H1 (cell line): Measurements from ENCODE around the gene TNFRSF18. TPM values are rescaled to one million over a fixed set of nuclear protein-coding genes. Genes with fewer than 3 reads are reported as not detected.

ENCODE experiments used
- CTCF ChIA-PET: fragments of 300-600 bp; sonication (Branson Sonifier 250); formaldehyde crosslinking; loops from one replicate; lab custom pipeline; 2021; ENCODE audit not compliant: partially characterized antibody; lab: Charles Lee
- POLR2A ChIA-PET: fragments of 300-600 bp; sonication (Branson Sonifier 250); formaldehyde crosslinking; loops from one replicate; lab custom pipeline; 2021; ENCODE audit warnings: inconsistent platforms; ENCODE audit not compliant: partially characterized antibody; lab: Charles Lee
- DNase-seq, 2 experiments: peaks; one replicate each; pipeline versions ENCODE4 v3.0.0 to v3.0.0-alpha.2; 2010 to 2022; ENCODE audit warnings: low spot score in 2 of 2, low read depth in 1 of 2, mixed read lengths in 1 of 2
- FAIRE-seq: peaks from 2 replicates; lab custom pipeline; 2011; peaks lifted over from hg19 to GRCh38; lab: Jason Lieb, UNC
- H2AFZ ChIP-seq: 2 replicates; pipeline ENCODE4 v1.8.1; 2012; ENCODE audit warnings: low read length, inconsistent platforms
- H2AK5ac ChIP-seq: 2 replicates; pipeline ENCODE4 v1.6.1; 2013; ENCODE audit warnings: low read depth, low read length
- H2BK120ac ChIP-seq: replicated peaks from 2 replicates; pipeline ENCODE3; 2013; ENCODE audit warnings: low read depth, low read length, inconsistent platforms
- H2BK12ac ChIP-seq: 2 replicates; pipeline ENCODE4 v1.6.1; 2013; ENCODE audit warnings: low read depth, low read length
- H2BK15ac ChIP-seq: 2 replicates; pipeline ENCODE4 v1.6.1; 2013; ENCODE audit warnings: low read length
- H2BK20ac ChIP-seq: 2 replicates; pipeline ENCODE4 v1.6.1; 2013; ENCODE audit warnings: low read length
- H2BK5ac ChIP-seq: 2 replicates; pipeline ENCODE4 v1.6.1; 2013; ENCODE audit warnings: low read depth, low read length
- H3K14ac ChIP-seq: 2 replicates; pipeline ENCODE4 v1.6.1; 2013; ENCODE audit warnings: inconsistent platforms; ENCODE audit not compliant: insufficient read length
- H3K18ac ChIP-seq: 2 replicates; pipeline ENCODE4 v1.6.1; 2013; ENCODE audit warnings: low read length; ENCODE audit errors: extremely low read depth
- H3K23ac ChIP-seq: 2 replicates; pipeline ENCODE4 v1.6.1; 2013; ENCODE audit warnings: inconsistent platforms; ENCODE audit not compliant: insufficient read length
- H3K23me2 ChIP-seq: 2 replicates; pipeline ENCODE4 v1.6.1; 2013; ENCODE audit warnings: low read depth, low read length
- H3K27ac ChIP-seq: 2 replicates; pipeline ENCODE4 v1.6.1; 2011; ENCODE audit warnings: low read depth, low read length, inconsistent platforms
- H3K27me3 ChIP-seq, 4 experiments: replicated peaks in 1 of 4; 1 replicate in 1 of 4; 2 replicates in 3 of 4; pipeline versions ENCODE4 v1.6.1 to v1.8.1; 2011 to 2013; ENCODE audit warnings: low read length in 3 of 4, mild to moderate bottlenecking in 3 of 4, inconsistent platforms in 2 of 4, mixed read lengths in 2 of 4, moderate library complexity in 1 of 4; ENCODE audit not compliant: control insufficient read depth in 3 of 4, insufficient read depth in 3 of 4; ENCODE audit errors: extremely low read depth in 1 of 4
- H3K36me3 ChIP-seq, 4 experiments: 2 replicates each; pipeline versions ENCODE4 v1.6.1 to v1.8.1; 2011 to 2013; ENCODE audit warnings: mild to moderate bottlenecking in 4 of 4, low read length in 3 of 4, moderate library complexity in 2 of 4, control low read depth in 1 of 4, inconsistent platforms in 1 of 4; ENCODE audit not compliant: insufficient read depth in 4 of 4, control insufficient read depth in 2 of 4
- H3K4ac ChIP-seq: replicated peaks from 2 replicates; pipeline ENCODE3; 2013; ENCODE audit warnings: low read length, low read depth, mixed read lengths, inconsistent platforms; ENCODE audit not compliant: insufficient read length
- H3K4me1 ChIP-seq, 4 experiments: replicated peaks in 1 of 4; 1 replicate in 1 of 4; 2 replicates in 3 of 4; pipeline versions ENCODE4 v1.6.1 to v1.8.1; 2011 to 2013; ENCODE audit warnings: low read length in 3 of 4, inconsistent platforms in 2 of 4, mixed read lengths in 1 of 4; ENCODE audit not compliant: insufficient read depth in 4 of 4, control insufficient read depth in 3 of 4
- H3K4me2 ChIP-seq, 2 experiments: 2 replicates each; pipeline versions ENCODE4 v1.6.1 to v1.8.1; 2011 to 2013; ENCODE audit warnings: low read depth in 2 of 2, low read length in 2 of 2, control low read depth in 1 of 2, inconsistent platforms in 1 of 2, mild to moderate bottlenecking in 1 of 2; ENCODE audit not compliant: insufficient read depth in 1 of 2
- H3K4me3 ChIP-seq, 4 experiments: fragments of 200-600, 300-600 bp in 1 of 4; sonication (generic), shearing (Covaris generic), sonication (Bioruptor Twin) in 1 of 4; 2 replicates each; pipeline versions ENCODE4 v1.5.1 to v1.8.1; 2011 to 2016; ENCODE audit warnings: low read length in 4 of 4, low read depth in 3 of 4, control low read depth in 2 of 4, inconsistent platforms in 2 of 4, mild to moderate bottlenecking in 2 of 4, mixed read lengths in 1 of 4, moderate library complexity in 1 of 4; ENCODE audit not compliant: insufficient read depth in 2 of 4; ENCODE audit errors: extremely low read depth in 1 of 4
- H3K56ac ChIP-seq: replicated peaks from 2 replicates; pipeline ENCODE3; 2013; ENCODE audit warnings: low read depth, mild to moderate bottlenecking, mixed read lengths, low read length, inconsistent platforms; ENCODE audit not compliant: insufficient read length
- H3K79me1 ChIP-seq: 2 replicates; pipeline ENCODE4 v1.6.1; 2013; ENCODE audit warnings: low read depth, low read length, control low read depth
- H3K79me2 ChIP-seq, 2 experiments: 2 replicates each; pipeline versions ENCODE4 v1.6.1 to v1.8.1; 2012 to 2013; ENCODE audit warnings: low read length in 2 of 2, mild to moderate bottlenecking in 2 of 2, inconsistent platforms in 1 of 2; ENCODE audit not compliant: insufficient read depth in 2 of 2, control insufficient read depth in 1 of 2
- H3K9ac ChIP-seq, 4 experiments: replicated peaks in 1 of 4; 1 replicate in 1 of 4; 2 replicates in 3 of 4; pipeline versions ENCODE4 v1.6.1 to v1.8.1; 2011 to 2013; ENCODE audit warnings: low read depth in 3 of 4, low read length in 3 of 4, control low read depth in 2 of 4, mild to moderate bottlenecking in 2 of 4, moderate library complexity in 2 of 4, inconsistent platforms in 1 of 4; ENCODE audit errors: extremely low read depth in 1 of 4
- H3K9me3 ChIP-seq, 2 experiments: 2 replicates each; pipeline versions ENCODE4 v1.6.1 to v1.8.1; 2012 to 2013; ENCODE audit warnings: mild to moderate bottlenecking in 2 of 2, moderate library complexity in 2 of 2, control low read depth in 1 of 2, inconsistent platforms in 1 of 2, low read depth in 1 of 2, low read length in 1 of 2, mixed read lengths in 1 of 2; ENCODE audit not compliant: insufficient read depth in 2 of 2
- H4K20me1 ChIP-seq, 2 experiments: replicated peaks in 1 of 2; 2 replicates each; pipeline versions ENCODE3 to v1.8.1; 2011 to 2013; ENCODE audit warnings: inconsistent platforms in 2 of 2, low read length in 2 of 2, mild to moderate bottlenecking in 1 of 2; ENCODE audit not compliant: insufficient read depth in 2 of 2, control insufficient read depth in 1 of 2
- H4K5ac ChIP-seq: 2 replicates; pipeline ENCODE4 v1.6.1; 2013; ENCODE audit warnings: low read length, low read depth, mixed read lengths, inconsistent platforms; ENCODE audit not compliant: insufficient read length
- H4K8ac ChIP-seq: 2 replicates; pipeline ENCODE4 v1.8.0; 2013; ENCODE audit warnings: mild to moderate bottlenecking, moderate library complexity, low read length, inconsistent platforms; ENCODE audit not compliant: insufficient read depth; ENCODE audit errors: extremely low read depth
- H4K91ac ChIP-seq: replicated peaks from 2 replicates; pipeline ENCODE3; 2013; ENCODE audit warnings: low read length, mixed read lengths, inconsistent platforms; ENCODE audit not compliant: insufficient read length
- BCL11A ChIP-seq, 2 experiments: IDR thresholded peaks; one replicate each; pipeline ENCODE4 v1.6.1; 2011; ENCODE audit warnings: low read depth in 2 of 2, low read length in 2 of 2, mild to moderate bottlenecking in 2 of 2
- CHD2 ChIP-seq: IDR thresholded peaks from 2 replicates; pipeline ENCODE4 v1.6.1; 2012; ENCODE audit warnings: low read length, improper control_type of control experiment
- EGR1 ChIP-seq: IDR thresholded peaks from 2 replicates; pipeline ENCODE4 v1.6.1; 2011; ENCODE audit warnings: low read depth, low read length, borderline replicate concordance
- NANOG ChIP-seq: IDR thresholded peaks from 2 replicates; pipeline ENCODE4 v1.6.1; 2011; ENCODE audit warnings: low read length, low read depth, mild to moderate bottlenecking, inconsistent platforms; ENCODE audit not compliant: insufficient read depth, poor library complexity, severe bottlenecking
- POLR2AphosphoS5 ChIP-seq: IDR thresholded peaks from 2 replicates; pipeline ENCODE4 v1.6.1; 2011; ENCODE audit warnings: low read depth, low read length
- RFX5 ChIP-seq: IDR thresholded peaks from 2 replicates; pipeline ENCODE4 v1.6.1; 2011; ENCODE audit warnings: low read depth, low read length, improper control_type of control experiment, borderline replicate concordance
- RNF2 ChIP-seq: fragments of 200-900, 300-1000 bp; sonication (generic); IDR thresholded peaks from 2 replicates; pipeline ENCODE4 v1.7.1; 2016; ENCODE audit warnings: borderline replicate concordance, low read depth, mild to moderate bottlenecking, antibody characterized with exemption, low read length; ENCODE audit not compliant: poor library complexity, severe bottlenecking; ENCODE audit errors: missing control alignments
- RXRA ChIP-seq: IDR thresholded peaks from 2 replicates; pipeline ENCODE4 v1.6.1; 2011; ENCODE audit warnings: low read depth, mild to moderate bottlenecking, low read length, moderate library complexity; ENCODE audit not compliant: insufficient read depth
- SIX5 ChIP-seq: IDR thresholded peaks from 2 replicates; pipeline ENCODE4 v1.6.1; 2011; ENCODE audit warnings: mild to moderate bottlenecking, low read depth, low read length
- SRF ChIP-seq: IDR thresholded peaks from 2 replicates; pipeline ENCODE4 v1.6.1; 2011; ENCODE audit warnings: mild to moderate bottlenecking, low read depth, low read length, moderate library complexity
- TAF7 ChIP-seq: optimal IDR thresholded peaks from 2 replicates; pipeline ENCODE3; 2011; ENCODE audit warnings: low read depth, mild to moderate bottlenecking, inconsistent platforms, low read length, moderate library complexity, borderline replicate concordance
- TBP ChIP-seq: IDR thresholded peaks from 2 replicates; pipeline ENCODE4 v1.6.1; 2011; ENCODE audit warnings: low read depth, low read length, improper control_type of control experiment
- ZNF274 ChIP-seq: IDR thresholded peaks from 2 replicates; pipeline ENCODE4 v1.7.0; 2012; ENCODE audit warnings: low read length, borderline replicate concordance; ENCODE audit errors: extremely low read depth
- WGBS, 2 experiments: shearing (Covaris generic) in 1 of 2; methylation state at CpG; one replicate each; pipeline versions ENCODE4 v1.1.6 to v1.1.7; 2013 to 2015; ENCODE audit warnings: low lambda C conversion rate in 2 of 2, mixed read lengths in 2 of 2, inconsistent platforms in 1 of 2, low coverage in 1 of 2, missing lambda C conversion rate in 1 of 2; ENCODE audit not compliant: insufficient replicate concordance in 2 of 2, insufficient coverage in 1 of 2, insufficient read length in 1 of 2; ENCODE audit errors: extremely low coverage in 1 of 2, missing lambda C conversion rate in 1 of 2; 5-methylcytosine and 5-hydroxymethylcytosine counted together
- polyA plus RNA-seq, 7 experiments: library from polyadenylated mRNA; depleted of rRNA in 3 of 7; stranded (reverse) in 5 of 7; unstranded in 2 of 7; fragments of >200 nt in 5 of 7; fragments of 200-250 nt in 2 of 7; gene quantifications; 1 replicate in 5 of 7; 2 replicates in 1 of 7; 4 replicates in 1 of 7; pipeline versions ENCODE4 v1.2.1 to v1.2.3, GENCODE V29; 2011 to 2013; ENCODE audit warnings: missing spikeins in 2 of 7, mixed read lengths in 2 of 7
- total RNA-seq: library from RNA; stranded (reverse); fragmentation: NEBNext Ultra II Directional; extraction: Animal tissue kit (Norgen Biotek cat#: 25700); gene quantifications from 2 replicates; pipeline ENCODE4 v1.2.1, GENCODE V29; 2021

Gene TNFRSF18
- total and polyA plus RNA-seq, 2 of the 8 experiments (the other 6 are each of a cell fraction or from before 2014, with no cell fraction given), result 1.5 to 2.5 TPM

- no peak overlapping the region; the same call in 1 of the 2 replicates for H4K8ac ChIP-seq
- DNase-seq (peak in 1 of 2 experiments; percentile 46), FAIRE-seq (no peak)
- no peaks in the 10 kb centered on the region for H3K36me3 ChIP-seq
- no peak overlapping the region for H3K18ac ChIP-seq
- H3K4ac ChIP-seq, result no peak overlapping the region
- H2BK120ac ChIP-seq, result no peak overlapping the region
- peaks cover 3% of the 10 kb centered on the region; the same call in 1 of the 2 replicates for H3K23me2 ChIP-seq
- no peak overlapping the region for H2BK15ac ChIP-seq
- H3K9me3 ChIP-seq, result peaks cover 4 to 5% of the 10 kb centered on the region in 2 experiments; a peak in 1 of 4 replicates
- WGBS, 2 experiments, result 93% methylated on average over 28 of the region's 32 CpGs; no CpG with 5 or more reads in 1 of the 2 experiments
- peaks cover 0 to 8% (median 6%) of the 10 kb centered on the region in 4 experiments; a peak in 4 of 7 replicates for H3K27me3 ChIP-seq
- no peak overlapping the region for H2AK5ac ChIP-seq
- H2BK5ac ChIP-seq, result no peak overlapping the region
- H2BK20ac ChIP-seq, result no peak overlapping the region
- H3K14ac ChIP-seq, result no peak overlapping the region
- no peak overlapping the region for H3K9ac ChIP-seq
- no peak overlapping the region for H3K56ac ChIP-seq
- no peak overlapping the region for H3K23ac ChIP-seq
- no peak overlapping the region for H3K27ac ChIP-seq
- no peaks in the 10 kb centered on the region for H3K79me2 ChIP-seq
- H3K4me1 ChIP-seq, result peaks cover 4 to 14% (median 12%) of the 10 kb centered on the region in 4 experiments
- no peak overlapping the region for H4K91ac ChIP-seq
- no peak overlapping the region for H3K4me3 ChIP-seq
- no peak overlapping the region for H2BK12ac ChIP-seq
- CTCF ChIA-PET, result interaction anchor here (0.6 to 2.0 kb wide), 6 partner anchors 9 to 195 kb away, joined by 3 to 5 read pairs (median 4); no protein-coding TSS in a partner anchor
- H2AFZ ChIP-seq, result no peak overlapping the region
- POLR2A ChIA-PET, result no interaction called here
- no peak overlapping the region for H4K5ac ChIP-seq
- H3K79me1 ChIP-seq, result no peaks in the 10 kb centered on the region
- no peak overlapping the region for H3K4me2 ChIP-seq
- H4K20me1 ChIP-seq, result peaks cover 0 to 7% of the 10 kb centered on the region in 2 experiments
- TF ChIP-seq TBP (no peak), SIX5 (no peak), ZNF274 (no peak), TAF7 (no peak), RNF2 (no peak), NANOG (no peak), RXRA (no peak), SRF (no peak), BCL11A (IDR thresholded peaks at IDR 0.05; ENCODE audit: low read depth in 2 of 2, low read length in 2 of 2) (no peak), EGR1 (no peak), RFX5 (no peak), CHD2 (no peak), POLR2AphosphoS5 (no peak)
Measured at GRCh38 chr1:1178794-1179331, 27.5 kb downstream of the TNFRSF18 start.
